ENCODE results near the gene CDK11B. TPM values are rescaled to one million over a fixed set of nuclear protein-coding genes. Genes with fewer than 3 reads are reported as not detected.
A peak's percentile ranks its signal among the peaks of the same experiment; 100 is the strongest.
"Not testable (repeated sequence)": the region's sequence is repeated elsewhere in the genome, so short reads cannot be mapped to it uniquely, and the experiment has no call there.

Gene CDK11B
- polyA plus RNA-seq, 3 donors, result 39.7 to 44.0 (median 42.3) TPM

DNA sequence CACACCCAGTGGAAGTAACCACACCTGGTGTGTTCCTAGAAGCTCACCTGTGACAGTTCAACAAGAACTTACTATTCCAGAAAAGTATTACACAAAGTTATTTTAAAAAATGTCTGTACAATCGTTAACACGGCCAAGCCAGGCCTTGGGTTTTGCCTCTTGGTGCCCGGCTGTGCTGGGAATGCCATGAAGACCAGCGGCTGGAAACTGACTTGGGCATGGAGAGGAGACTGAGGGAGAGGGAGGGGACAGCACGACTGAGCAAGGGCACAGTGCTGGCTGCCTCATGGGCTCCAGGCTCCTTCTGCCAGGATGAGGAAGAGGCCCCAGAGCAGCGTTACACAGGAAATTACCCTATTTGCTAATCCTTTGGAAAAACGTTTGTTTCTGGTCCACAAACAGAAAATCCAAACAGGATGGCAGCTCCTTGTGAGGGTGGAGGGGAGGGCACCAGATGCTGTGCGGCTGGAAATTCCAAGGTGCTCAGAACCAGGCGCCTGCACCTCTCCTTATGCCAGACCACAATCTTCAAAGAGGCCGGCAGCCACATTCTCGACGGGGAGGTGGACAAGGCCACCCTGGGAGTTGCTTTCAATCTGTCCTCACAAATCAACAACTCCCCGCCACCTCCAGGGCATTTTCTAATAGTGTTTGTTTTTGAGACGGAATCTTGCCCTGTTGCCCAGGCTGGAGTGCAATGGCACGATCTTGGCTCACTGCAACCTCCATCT is 4.2 kb upstream of the CDK11B start:
- DNase-seq (ENCODE audit: low read depth in 3 of 3, low spot score in 2 of 3), result not testable (repeated sequence)

DNA sequence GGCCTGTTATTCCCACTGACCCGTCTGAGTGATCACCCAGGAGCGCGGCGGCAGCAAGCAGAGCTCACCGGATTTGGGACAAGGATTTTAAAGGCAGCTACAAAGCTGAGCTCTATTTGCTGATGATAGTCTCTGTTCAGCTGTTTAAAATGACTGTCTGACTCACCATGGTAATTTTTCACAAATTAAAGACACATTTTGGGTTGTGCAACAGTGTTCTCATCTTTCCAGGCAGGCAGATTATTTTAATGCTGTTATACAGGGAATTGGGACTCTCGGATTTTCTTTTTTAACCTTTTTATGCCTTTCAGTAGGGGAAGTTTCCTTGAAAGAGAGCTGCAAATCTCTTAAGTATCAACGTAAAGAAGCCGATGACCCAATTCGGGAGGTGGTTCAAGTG is 3.6 kb upstream of the CDK11B start:
- DNase-seq (ENCODE audit: low read depth in 3 of 3, low spot score in 2 of 3), result not testable (repeated sequence)

DNA sequence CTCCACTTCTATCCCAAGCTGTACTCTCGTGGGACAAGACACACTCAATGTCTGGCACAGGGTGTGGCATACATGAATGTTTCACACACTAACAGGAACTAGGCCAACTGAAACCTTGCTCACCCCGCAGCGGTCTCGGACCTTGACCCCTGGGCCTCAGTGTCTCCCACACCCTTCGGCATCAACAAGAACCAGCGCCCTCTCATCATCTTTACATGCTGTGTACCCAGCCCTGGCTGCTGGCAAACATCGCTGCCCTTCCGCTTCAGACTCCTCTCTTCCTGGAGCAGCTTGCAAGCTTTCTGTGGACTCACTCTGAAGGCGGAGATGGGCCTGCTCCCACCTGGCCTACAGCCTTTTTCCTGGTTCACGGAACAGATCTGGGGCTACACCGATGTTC is 10.5 kb downstream of the CDK11B start:
- DNase-seq (ENCODE audit: low read depth in 3 of 3, low spot score in 2 of 3), result not testable (repeated sequence)

DNA sequence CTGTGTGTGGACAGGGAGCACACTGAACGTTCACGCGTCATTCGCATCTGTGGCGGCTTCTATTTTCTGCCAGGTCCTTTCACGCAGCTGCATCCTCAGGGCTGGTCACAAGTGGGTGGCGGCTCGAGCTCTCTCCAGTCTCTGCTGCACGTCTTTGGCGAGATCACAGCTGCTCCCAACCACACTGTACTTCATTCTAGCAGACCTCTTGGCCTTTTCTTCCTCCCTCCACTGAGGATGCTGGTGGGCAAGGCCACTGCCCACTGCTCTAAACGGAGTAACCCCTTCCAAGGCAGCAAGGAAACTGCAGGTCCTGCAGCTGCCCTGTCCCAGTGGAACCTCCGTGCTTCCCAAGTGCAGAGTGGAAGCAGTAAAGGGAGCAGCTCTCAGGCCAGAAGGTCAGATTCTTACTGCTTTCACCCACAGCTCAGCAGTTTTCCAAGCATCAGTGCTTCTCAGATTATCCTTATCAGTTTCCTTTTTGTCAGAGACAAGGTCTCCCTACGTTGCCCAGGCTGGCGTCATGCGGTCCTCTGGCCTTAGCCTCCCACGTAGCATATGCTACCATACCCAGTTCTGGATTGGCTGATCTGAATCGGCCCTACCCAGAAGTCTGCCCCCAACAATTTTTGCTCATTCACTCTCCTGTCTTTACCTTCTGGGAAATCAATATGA is 11.1 kb downstream of the CDK11B start:
- DNase-seq (ENCODE audit: low read depth in 3 of 3, low spot score in 2 of 3), result not testable (repeated sequence)

DNA sequence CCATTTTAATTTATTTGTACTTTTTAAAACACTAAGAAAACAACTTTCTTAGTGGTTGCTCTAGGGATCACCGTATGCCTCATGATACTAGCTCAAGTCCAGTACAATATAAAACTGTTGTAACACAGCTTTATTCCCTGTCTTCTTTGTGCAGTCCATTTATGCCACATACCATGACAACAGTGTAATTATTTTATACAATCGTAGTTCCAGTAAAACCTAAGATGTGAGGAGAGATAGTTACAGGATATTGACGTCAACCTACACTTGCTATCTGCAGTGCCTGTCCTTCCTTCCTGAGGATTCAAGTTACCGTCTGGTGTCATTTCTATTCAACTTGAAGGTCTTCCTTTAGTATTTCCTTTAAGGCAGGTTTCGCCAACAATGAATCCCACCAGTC is 12.5 kb downstream of the CDK11B start:
- DNase-seq (ENCODE audit: low read depth in 3 of 3, low spot score in 2 of 3), result not testable (repeated sequence)

DNA sequence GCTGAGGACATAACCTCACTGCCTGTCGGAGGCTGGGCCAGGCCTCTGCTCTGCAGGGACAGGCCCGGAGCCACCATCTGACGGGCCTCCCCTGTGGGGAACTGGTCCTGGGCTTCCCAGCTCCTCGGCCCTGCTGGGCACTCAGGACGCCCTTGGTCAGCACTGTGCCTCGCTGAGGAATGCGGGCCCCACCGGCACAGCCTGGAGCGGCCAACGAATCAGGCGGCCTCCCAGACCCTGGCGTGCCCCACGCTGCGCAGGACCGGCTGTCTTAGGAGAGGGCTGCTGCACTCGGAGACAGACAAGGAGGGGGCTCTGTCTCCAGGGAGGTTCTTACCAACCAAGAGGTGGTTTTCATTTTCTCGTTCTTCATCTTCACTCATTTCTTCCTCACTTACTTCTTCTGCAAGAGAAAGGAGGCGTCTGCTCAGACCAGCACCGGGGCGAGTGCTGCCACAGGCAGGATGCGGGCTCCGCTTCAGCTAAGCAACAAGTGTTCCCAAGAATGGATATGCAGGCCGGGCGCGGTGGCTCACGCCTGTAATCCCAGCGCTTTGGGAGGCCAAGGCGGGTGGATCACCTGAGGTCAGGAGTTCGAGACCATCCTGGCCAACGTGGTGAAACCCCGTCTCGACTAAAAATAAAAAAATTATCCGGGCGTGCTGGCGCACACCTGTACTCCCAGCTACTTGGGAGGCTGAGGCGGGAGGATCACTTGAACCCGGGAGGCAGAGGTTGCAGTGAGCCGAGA is 17.9 kb downstream of the CDK11B start:
- not testable (repeated sequence) for DNase-seq (ENCODE audit: low read depth in 3 of 3, low spot score in 2 of 3)

DNA sequence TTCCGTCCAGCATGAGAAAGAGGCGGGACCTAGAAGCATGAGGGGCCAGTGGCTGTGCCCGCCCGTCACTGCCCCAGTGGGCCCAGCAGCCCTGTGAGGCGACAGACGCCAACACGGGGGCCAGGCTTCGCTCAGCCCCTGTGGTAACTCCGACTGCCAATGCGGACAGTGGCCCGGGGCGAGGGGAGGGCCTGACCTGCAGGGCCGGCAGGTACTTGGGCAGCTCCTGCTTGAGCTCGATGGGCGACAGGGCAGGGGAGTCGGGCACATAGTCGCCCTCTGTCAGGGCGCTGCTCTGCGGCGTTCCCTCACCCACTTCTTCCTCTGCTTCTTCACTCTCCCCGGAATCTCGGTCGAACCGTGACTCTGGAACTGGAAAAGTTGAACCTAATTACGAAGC is 18.7 kb downstream of the CDK11B start:
- DNase-seq (ENCODE audit: low read depth in 3 of 3, low spot score in 2 of 3), result not testable (repeated sequence)

DNA sequence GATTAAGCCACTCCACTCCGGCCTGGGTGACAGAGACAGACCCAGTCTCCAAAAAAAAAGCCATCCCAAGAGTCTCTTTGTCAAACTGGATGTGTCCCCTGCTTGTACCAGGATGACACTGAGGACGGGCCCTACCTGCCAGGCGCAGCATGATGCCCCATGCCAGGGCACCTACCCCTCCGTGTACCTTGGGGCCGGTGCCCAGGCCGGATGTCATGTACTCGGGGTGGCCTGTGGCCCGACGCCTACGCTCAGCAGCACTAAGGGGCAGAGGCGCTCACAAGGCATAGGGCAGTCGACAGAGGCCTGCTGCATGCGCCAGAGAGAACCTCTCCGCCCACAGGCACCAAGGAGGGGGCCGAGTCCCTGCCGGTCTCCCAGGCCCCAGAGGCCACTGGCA is 19.4 kb downstream of the CDK11B start:
- not testable (repeated sequence) for DNase-seq (ENCODE audit: low read depth in 3 of 3, low spot score in 2 of 3)

DNA sequence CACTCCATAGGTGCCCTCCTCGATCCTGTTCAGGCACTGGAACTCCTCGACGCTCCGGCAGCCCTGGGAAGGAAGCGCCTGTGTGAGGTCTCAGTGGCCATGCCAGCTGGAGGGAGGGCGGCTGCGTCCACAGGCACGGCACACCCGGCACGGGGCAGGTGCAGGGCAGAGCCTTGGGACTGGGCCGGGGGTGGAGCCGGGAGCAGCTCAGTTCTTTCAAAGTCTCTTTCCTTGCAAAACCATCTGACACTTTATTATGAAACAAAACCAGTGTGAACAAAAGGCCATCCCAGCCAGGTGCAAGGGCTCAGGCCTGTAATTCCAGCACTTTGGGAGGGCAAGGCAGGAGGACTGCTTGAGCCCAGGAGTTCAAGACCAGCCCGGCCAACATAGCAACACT is 20.3 kb downstream of the CDK11B start:
- not testable (repeated sequence) for DNase-seq (ENCODE audit: low read depth in 3 of 3, low spot score in 2 of 3)

DNA sequence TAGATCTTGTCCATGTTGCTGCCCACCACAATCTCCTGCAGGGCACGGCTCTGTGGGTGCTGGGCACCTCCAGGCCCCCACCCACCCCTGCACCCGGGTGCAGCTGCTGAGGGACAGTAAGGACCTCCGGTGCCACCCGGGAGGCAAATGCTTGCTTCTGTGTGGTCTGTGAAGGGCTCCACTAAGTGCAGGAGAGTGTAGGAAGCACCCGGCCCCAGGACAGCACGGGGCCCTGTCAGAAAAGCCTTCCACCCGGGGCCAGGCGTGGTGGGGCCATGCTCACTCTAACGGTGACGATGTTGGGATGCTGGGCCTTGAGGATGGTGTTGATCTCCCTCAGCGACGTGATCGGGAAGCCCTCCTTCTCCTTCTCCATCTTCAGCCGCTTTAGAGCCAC is 21.3 kb downstream of the CDK11B start:
- DNase-seq (ENCODE audit: low read depth in 3 of 3, low spot score in 2 of 3), result not testable (repeated sequence)

DNA sequence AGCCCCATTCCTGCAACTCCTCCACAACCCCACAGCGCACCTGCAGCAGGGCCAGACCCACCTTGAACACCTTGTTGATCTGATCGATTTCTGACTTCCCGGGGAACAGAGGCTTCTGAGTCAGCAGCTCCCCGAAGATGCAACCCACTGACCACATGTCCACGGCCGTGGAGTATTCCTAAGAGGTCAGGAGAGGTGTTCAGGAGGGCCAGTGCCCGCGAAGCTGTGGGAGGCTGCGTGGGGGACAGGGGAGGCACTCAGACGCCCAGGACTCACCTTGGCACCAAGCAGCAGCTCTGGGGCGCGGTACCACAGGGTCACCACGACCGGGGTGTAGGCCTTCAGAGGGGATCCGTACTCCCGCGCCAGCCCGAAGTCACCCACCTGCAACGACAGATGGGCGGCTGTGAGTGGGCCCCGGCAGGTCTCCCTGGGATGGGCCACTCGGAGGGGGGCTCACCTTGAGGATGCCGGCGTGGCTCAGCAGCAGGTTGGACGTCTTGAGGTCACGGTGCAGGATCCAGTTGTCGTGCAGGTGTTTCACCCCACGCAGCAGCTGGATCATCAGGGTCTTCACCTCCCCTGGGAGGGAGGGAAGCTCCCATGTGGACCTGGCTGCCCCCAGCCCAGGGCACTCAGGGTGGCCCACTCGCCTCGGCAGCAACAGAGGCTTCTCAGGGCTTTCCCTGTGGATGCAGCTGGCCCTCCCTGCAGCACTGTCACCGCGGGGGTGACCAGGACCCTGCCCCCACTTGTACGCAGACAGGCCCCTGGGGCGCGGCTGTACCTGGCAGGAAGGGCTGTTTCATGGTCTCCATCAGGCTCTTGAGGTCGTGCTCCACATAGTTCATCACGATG is 22.0 kb downstream of the CDK11B start:
- not testable (repeated sequence) for DNase-seq (ENCODE audit: low read depth in 3 of 3, low spot score in 2 of 3)

DNA sequence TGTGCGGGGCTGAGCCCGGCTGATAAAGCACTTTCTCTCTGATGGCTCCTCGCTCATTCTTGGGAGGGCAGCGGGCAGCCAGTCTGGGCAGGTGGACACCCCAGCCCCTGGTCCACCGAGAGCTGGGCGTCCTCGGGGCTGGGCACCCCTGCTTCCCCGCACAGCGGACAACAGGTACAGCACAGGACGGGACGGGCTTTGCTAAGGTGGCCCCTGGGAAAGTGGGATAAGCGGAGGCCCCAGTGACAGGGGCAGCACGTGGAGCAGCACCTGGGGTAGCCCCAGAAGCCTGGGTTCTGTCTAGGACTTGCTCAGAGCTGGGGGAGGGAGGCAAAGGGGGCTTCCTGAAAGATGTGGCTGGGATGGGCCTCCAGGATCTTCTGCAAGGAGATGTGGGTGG is 24.2 kb downstream of the CDK11B start:
- DNase-seq (ENCODE audit: low read depth in 3 of 3, low spot score in 2 of 3), result not testable (repeated sequence)

DNA sequence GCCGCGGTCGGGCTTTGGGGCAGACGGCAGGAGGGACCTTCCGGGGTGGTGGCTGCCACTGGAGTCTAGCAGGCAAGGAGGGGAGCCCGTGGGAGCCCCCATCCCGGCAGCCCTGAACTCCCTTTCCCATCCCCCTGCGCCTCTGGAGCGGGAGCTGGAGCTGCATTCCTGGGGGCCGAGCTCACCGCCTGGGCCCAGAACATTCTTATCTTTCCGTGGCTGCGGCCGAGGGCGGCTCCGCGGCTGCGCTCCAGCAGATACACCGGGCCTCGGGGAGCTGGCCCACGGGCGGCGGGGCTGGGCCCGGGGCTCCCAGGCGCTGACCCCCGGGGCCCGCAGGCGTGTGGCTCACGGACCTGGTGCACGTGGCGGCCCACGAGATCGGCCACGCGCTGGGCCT is 25.4 kb downstream of the CDK11B start:
- DNase-seq (ENCODE audit: low read depth in 3 of 3, low spot score in 2 of 3), result not testable (repeated sequence)

DNA sequence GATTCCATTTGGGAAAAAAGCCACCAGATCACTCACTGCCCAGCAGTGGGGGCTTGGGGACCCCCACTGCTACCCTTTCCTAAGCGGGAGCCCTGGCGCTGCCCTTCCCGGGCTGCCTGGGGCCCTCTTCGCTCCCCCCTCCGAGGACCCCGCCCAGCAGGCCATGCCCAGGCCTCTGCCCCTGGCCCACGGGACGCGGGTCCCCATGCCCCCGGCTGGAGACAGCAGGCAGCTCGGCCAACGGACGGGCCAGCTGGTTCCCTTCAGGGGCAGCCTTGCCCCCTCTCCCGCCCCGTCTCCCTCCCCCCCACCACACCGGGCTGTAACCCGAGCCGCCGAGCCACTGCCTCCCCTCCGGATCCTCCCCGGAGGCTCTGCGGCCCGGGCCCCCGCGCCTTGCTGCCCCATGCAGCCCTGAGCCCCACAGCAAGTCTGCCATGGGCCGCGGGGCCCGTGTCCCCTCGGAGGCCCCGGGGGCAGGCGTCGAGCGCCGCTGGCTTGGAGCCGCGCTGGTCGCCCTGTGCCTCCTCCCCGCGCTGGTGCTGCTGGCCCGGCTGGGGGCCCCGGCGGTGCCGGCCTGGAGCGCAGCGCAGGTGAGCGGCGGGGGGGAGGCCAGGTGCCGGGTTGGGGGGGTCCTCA is 26.9 kb downstream of the CDK11B start, which contains the start of gene MMP23B:
Gene MMP23B (plus strand): TSS at position 392 of the 639 bp plus-strand sequence. CDS start 46 bp downstream, at position 438.
- DNase-seq (ENCODE audit: low read depth in 3 of 3, low spot score in 2 of 3), result peak in 1 of 3 donors; percentile 47

DNA sequence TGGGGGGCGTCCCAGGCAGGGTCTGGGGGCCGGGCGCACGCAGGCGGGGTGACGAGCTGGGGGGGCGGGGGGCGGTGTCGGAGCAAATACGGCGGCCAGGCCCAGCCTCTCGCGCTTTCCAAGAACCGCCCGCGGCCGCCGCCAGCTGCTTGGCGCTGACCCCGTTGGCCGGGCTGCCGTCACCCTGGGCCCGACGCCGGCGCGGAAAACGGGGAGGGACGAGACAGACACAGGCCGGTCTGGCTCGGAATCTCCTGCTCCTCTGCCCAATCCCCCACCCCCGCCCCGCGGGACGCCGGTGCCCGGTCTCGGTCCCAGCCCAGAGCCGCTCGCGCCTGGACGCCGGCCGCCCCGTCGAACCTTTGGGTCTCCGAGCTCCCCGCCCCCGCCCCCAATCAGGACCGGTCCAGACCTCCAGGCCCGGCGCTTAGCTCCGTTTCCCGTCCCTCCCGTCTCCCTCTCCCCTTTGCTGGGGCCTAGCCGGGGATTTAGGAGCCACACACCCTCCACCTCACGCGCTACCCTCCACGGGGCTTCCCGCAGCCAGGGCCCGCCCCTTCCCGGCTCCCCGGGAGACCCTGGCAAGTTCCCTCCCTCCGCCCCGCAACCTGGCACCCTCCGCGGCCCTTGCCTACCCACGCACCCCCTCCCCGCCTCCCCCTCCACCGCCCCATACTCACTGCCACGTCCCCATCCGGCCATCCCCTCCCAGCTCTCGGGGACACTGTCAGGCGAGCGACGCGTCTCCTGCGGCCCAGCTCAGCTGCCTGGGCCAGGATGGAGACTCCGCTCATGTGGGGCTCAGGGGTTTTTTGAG is 27.6 kb downstream of the CDK11B start:
- DNase-seq (ENCODE audit: low read depth in 3 of 3, low spot score in 2 of 3), result peak in 1 of 3 donors; percentile 53

DNA sequence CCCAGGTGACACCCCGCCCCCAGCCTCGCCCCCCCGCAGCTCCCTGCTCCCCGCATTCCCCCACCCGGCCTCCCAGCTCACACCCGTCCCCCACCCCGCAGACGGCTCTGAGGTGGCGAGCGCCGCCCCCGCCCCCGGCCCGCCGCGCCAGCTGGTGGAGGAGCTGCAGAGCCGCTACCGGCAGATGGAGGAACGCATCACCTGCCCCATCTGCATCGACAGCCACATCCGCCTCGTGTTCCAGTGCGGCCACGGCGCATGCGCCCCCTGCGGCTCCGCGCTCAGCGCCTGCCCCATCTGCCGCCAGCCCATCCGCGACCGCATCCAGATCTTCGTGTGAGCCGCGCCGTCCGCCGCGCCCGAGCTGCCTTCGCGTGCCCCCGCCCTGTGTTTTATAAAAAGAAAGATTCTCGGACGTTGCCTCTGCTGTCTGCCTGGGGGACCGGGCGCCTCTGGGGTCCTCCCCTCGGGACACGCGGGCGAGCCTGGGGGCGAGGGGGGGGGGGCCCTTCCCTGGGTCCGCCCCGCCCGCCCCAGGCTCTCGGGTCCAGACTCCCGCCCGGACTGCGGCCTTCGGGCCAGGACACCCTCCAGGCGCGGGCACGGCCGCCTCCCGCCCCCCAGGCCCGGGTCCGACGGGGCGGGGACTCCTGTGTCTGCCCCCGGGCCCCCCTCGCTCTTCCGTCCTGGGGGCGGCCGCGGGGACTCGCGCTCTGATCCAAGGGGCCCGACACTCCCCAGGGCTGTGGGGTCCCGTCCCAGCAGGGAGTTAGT is 28.4 kb downstream of the CDK11B start:
- DNase-seq (ENCODE audit: low read depth in 3 of 3, low spot score in 2 of 3), result peak in 1 of 3 donors; percentile 61

DNA sequence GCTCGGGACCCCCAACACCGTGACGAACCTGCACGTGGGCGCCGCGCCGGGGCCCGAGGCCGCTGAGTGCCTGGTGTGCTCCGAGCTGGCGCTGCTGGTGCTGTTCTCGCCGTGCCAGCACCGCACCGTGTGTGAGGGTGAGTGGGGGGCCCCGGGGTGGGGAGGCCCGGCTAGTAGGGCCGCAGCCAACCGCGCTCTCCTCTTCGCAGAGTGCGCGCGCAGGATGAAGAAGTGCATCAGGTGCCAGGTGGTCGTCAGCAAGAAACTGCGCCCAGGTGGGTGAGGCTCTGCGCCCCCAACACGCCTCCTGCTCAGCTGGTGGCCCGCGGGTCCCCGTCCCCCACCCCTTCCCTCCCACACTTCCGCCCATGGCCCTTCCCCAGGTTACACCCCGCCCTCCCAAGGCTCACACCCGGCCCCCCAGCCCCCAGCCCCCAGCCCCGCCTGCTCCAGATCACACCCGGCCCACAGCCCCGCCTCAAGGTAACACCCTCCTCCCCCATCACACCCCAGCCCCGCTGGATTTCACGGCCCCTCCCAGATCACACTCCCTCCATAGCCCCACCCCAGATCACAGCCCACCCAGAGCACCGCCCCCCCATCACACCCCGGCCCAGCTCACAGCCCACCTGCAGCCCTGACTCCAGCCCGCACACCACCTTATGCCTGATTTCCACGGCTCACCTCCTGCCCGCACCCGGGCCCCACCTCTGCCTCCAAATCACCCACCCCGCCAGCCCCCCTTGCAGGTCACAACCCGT is 29.2 kb downstream of the CDK11B start:
- no peak for DNase-seq (ENCODE audit: low read depth in 3 of 3, low spot score in 2 of 3)

Measured in right renal cortex interstitium (tissue), 3 donors.